ENCODE results near the gene KPNA1. TPM values are rescaled to one million over a fixed set of nuclear protein-coding genes. Genes with fewer than 3 reads are reported as not detected.

Gene KPNA1
- polyA plus RNA-seq: 10 to 100 TPM; 10.5 to 33.0 (median 11.9) TPM
- long read RNA-seq, donor 1: 0 reads
- long read RNA-seq, donor 2, full-length matches to known transcripts: 3 of 3 reads
- long read RNA-seq, donor 2, partial matches to known transcripts: 0 of 3 reads
- long read RNA-seq, donor 2, other reads (novel, unspliced or antisense): 0 of 3 reads
- long read RNA-seq, donor 3, full-length matches to known transcripts: 1 of 1 reads
- long read RNA-seq, donor 3, partial matches to known transcripts: 0 of 1 reads
- long read RNA-seq, donor 3, other reads (novel, unspliced or antisense): 0 of 1 reads
- long read RNA-seq, donor 4: 0 reads
- long read RNA-seq, donor 5, partial matches to known transcripts: 5 of 6 reads
- long read RNA-seq, donor 5, other reads (novel, unspliced or antisense): 0 of 6 reads
- long read RNA-seq, donor 6, full-length matches to known transcripts: 1 of 1 reads
- long read RNA-seq, donor 6, partial matches to known transcripts: 0 of 1 reads
- long read RNA-seq, donor 6, other reads (novel, unspliced or antisense): 0 of 1 reads
- long read RNA-seq, donor 7: 0 reads
- long read RNA-seq, donor 8, full-length matches to known transcripts: 2 of 2 reads
- long read RNA-seq, donor 8, partial matches to known transcripts: 0 of 2 reads
- long read RNA-seq, donor 8, other reads (novel, unspliced or antisense): 0 of 2 reads
- long read RNA-seq, donor 9, full-length matches to known transcripts: 2 of 2 reads
- long read RNA-seq, donor 9, partial matches to known transcripts: 0 of 2 reads
- long read RNA-seq, donor 9, other reads (novel, unspliced or antisense): 0 of 2 reads
- long read RNA-seq, donor 10: 0 reads

DNA sequence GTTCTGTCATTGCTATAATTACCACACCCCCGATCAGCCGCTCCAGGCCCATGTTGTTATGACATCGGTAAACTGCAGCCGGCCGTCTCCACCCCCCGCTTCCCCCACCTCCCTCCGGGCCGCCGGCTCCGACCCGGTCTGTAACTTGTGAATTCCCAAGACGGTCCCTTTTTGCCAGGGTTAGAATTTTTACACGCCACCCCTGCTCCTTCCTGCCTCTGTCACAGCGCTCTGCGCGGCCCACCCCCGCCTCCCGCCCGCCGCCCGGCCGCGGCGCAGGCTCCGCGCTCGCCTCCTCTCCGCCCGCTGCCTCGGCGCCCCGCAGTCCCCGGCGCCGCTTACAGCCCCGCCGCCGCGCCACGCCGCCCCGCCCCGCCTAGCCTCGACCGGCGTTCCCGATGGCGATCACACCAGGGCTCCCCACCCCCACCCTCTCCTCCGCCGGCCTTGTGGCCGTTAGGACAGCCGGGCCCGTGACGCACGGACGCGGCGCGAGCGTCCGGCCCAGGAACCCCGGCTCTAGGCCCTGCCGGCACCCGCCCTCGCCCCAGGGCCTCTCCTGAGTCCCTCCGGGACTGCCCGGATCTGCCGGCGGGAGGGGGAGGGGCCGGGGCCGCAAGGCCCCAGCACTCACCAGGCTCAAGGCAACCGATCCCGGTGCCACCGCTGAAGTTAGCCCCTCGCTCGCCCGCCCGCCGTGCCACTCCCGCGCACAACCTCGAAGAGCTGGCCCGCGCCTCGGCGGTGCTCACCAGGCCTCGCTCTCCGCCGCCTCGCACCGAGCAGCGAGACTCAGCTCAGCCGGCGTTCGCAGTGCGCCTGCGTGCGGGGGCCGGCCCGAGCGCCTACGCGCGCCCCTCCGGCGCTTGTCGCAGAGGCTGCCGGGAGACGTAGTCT is at the start of gene KPNA1:
Gene KPNA1, minus strand, starts transcription at position 817 of the 897 bp plus-strand sequence. CDS start 18,374 bp downstream, outside the sequence.
- Histone ChIP-seq H3K4me1 (ENCODE audit: control insufficient read depth in 3 of 3, insufficient read depth in 2 of 3, low read depth in 1 of 3, low read length in 2 of 3) (peaks cover 0 to 5% (median 1%) of the 10 kb centered on the region in 3 donors), H3K27me3 (ENCODE audit: control insufficient read depth in 3 of 3, insufficient read depth in 3 of 3, low read length in 3 of 3) (no peaks in the 10 kb centered on the region), H3K9me3 (ENCODE audit: control insufficient read depth in 2 of 2, insufficient read depth in 1 of 2, low read depth in 1 of 2, low read length in 1 of 2) (no peaks in the 10 kb centered on the region), H3K36me3 (ENCODE audit: control insufficient read depth in 3 of 3, insufficient read depth in 2 of 3, low read depth in 1 of 3, low read length in 3 of 3) (peaks cover 0 to 3% (median 0%) of the 10 kb centered on the region in 3 donors), H3K4me3 (ENCODE audit: low read depth in 1 of 3, low read length in 3 of 3) (peak within 1 kb of the TSS; percentile 70 to 89 (median 81)), H3K27ac (ENCODE audit: low read depth in 1 of 3, low read length in 2 of 3) (peak within 1 kb of the TSS; percentile 90 to 97 (median 97))
- FAIRE-seq (no peak), DNase-seq (peak; percentile 87 to 95)
- WGBS, 3 donors: 0 to 1% (median 0%) methylated on average over 72 to 109 of the region's 109 CpGs

DNA sequence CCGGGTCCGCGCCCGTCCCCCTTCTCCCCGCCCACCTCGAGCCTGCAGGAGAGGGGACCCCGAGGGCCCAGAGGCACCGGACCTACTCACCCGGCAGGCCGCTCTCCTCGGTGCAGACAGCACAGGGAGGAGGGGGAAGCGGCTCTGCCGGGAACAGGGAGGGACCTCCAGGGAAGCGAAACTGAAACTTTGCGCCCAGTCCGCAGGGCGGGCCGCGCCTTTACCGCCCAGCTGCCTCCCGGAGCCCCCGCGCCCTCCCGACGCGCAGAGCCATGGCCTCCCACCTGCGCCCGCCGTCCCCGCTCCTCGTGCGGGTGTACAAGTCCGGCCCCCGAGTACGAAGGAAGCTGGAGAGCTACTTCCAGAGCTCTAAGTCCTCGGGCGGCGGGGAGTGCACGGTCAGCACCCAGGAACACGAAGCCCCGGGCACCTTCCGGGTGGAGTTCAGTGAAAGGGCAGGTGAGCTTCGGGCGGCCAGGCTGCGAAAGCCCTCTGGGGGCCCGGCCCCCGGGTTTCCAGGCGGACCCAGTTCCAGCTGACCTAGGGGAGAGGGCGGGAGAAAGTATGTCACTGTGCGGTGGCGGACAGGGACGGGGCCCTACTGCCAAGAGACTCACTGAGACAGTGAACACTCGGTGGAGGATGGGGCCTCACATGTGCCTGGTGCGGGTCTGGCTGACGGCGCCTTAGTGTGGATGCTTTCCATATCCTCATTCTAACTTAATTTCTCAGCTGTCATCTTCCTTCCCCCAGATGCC is 49.6 kb upstream of the KPNA1 start, which contains the start of the genes DTX3L and PARP9:
Gene DTX3L, plus strand, starts transcription at position 184 of the 758 bp plus-strand sequence. Its CDS starts 89 bp downstream, at position 273.
Gene PARP9, minus strand, starts transcription at position 146 of the 758 bp plus-strand sequence. CDS start 4,680 bp downstream, outside the sequence.
- FAIRE-seq (no peak), DNase-seq (peak; percentile 92 to 95)
- H3K4me1 ChIP-seq (ENCODE audit: control insufficient read depth in 3 of 3, insufficient read depth in 2 of 3, low read depth in 1 of 3, low read length in 2 of 3): peaks cover 4 to 22% (median 12%) of the 10 kb centered on the region in 3 donors
- no peaks in the 10 kb centered on the region for H3K9me3 ChIP-seq (ENCODE audit: control insufficient read depth in 2 of 2, insufficient read depth in 1 of 2, low read depth in 1 of 2, low read length in 1 of 2)
- H3K27ac ChIP-seq (ENCODE audit: low read depth in 1 of 3, low read length in 2 of 3): peak within 1 kb of the TSS; percentile 93 to 99 (median 98)
- peak within 1 kb of the TSS; percentile 93 to 99 (median 95) for H3K4me3 ChIP-seq (ENCODE audit: low read depth in 1 of 3, low read length in 3 of 3)
- peaks cover 4 to 19% (median 5%) of the 10 kb centered on the region in 3 donors for H3K36me3 ChIP-seq (ENCODE audit: control insufficient read depth in 3 of 3, insufficient read depth in 2 of 3, low read depth in 1 of 3, low read length in 3 of 3)
- WGBS, 3 donors: 0 to 1% (median 0%) methylated on average over 45 to 56 of the region's 56 CpGs
- no peaks in the 10 kb centered on the region for H3K27me3 ChIP-seq (ENCODE audit: control insufficient read depth in 3 of 3, insufficient read depth in 3 of 3, low read length in 3 of 3)

DNA sequence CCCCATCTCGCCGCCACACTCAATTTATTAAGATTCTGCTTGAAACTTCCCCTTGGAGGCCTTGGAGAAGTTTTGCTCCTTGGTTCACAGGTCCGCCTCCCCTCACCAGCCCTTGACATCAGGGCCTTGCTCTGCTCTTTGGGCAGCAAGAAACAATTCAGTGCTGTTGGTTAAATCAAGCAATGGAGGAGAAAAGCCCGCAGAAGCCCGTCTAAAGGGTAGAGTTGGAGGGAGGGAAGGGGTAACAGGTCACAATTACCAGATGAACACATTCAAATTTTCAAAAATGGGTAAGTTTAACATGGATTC is 48.9 kb upstream of the KPNA1 start:
- H3K27ac ChIP-seq (ENCODE audit: low read depth in 1 of 3, low read length in 2 of 3): peak overlapping the region; percentile 93 to 99 (median 98)
- FAIRE-seq (no peak), DNase-seq (peak; percentile 35 to 47)
- 8 to 15% (median 13%) methylated on average over 5 of the region's 5 CpGs for WGBS, 3 donors
- H3K9me3 ChIP-seq (ENCODE audit: control insufficient read depth in 2 of 2, insufficient read depth in 1 of 2, low read depth in 1 of 2, low read length in 1 of 2): no peaks in the 10 kb centered on the region
- H3K36me3 ChIP-seq (ENCODE audit: control insufficient read depth in 3 of 3, insufficient read depth in 2 of 3, low read depth in 1 of 3, low read length in 3 of 3): peaks cover 5 to 22% (median 8%) of the 10 kb centered on the region in 3 donors
- H3K27me3 ChIP-seq (ENCODE audit: control insufficient read depth in 3 of 3, insufficient read depth in 3 of 3, low read length in 3 of 3): no peaks in the 10 kb centered on the region
- H3K4me1 ChIP-seq (ENCODE audit: control insufficient read depth in 3 of 3, insufficient read depth in 2 of 3, low read depth in 1 of 3, low read length in 2 of 3): peaks cover 4 to 22% (median 12%) of the 10 kb centered on the region in 3 donors
- H3K4me3 ChIP-seq (ENCODE audit: low read depth in 1 of 3, low read length in 3 of 3): peak overlapping the region; percentile 93 to 99 (median 95)

DNA sequence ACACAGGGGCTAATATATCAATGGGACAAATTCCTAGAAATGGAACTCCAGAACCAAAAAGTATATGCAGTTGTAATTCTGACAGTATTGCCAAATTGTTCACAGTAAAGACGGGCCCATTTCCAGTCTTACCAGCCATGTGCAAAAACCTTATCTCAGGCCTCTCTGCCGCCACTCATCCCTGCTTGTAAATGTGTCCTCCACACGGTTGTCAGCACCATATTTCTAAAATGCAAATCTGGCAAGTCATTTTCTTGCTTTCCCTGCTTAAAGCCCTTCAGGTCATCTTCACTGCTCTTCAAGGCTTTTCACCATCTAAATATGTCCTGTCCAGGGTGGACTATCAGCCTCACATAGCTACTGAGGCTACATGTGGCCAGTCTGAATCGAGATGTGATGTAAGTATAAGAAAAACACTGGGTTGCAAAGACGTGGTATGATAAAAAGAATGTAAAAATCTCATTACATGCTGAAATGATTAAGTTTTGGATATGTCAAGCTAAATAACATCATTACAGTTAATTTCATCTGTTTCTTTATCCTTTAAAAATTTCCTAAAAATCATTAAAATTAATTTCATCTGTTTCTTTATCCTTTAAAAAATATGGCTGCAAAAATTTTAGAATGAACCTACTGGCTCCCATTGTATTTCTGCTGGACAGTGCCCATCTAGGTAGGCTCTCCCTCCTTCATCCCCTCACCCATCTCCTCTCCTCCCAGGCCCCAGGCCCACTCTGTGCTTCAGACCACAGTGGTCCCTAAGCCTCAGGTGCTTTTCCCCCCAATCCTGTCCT is 48.4 kb upstream of the KPNA1 start:
- no peak for FAIRE-seq
- peak overlapping the region; percentile 93 to 99 (median 95) for H3K4me3 ChIP-seq (ENCODE audit: low read depth in 1 of 3, low read length in 3 of 3)
- H3K27ac ChIP-seq (ENCODE audit: low read depth in 1 of 3, low read length in 2 of 3): peak overlapping the region; percentile 93 to 99 (median 98)
- no peaks in the 10 kb centered on the region for H3K27me3 ChIP-seq (ENCODE audit: control insufficient read depth in 3 of 3, insufficient read depth in 3 of 3, low read length in 3 of 3)
- no peaks in the 10 kb centered on the region for H3K9me3 ChIP-seq (ENCODE audit: control insufficient read depth in 2 of 2, insufficient read depth in 1 of 2, low read depth in 1 of 2, low read length in 1 of 2)
- H3K36me3 ChIP-seq (ENCODE audit: control insufficient read depth in 3 of 3, insufficient read depth in 2 of 3, low read depth in 1 of 3, low read length in 3 of 3): peaks cover 8 to 25% (median 12%) of the 10 kb centered on the region in 3 donors
- 24 to 34% (median 30%) methylated on average over 5 of the region's 5 CpGs for WGBS, 3 donors
- peaks cover 4 to 22% (median 12%) of the 10 kb centered on the region in 3 donors for H3K4me1 ChIP-seq (ENCODE audit: control insufficient read depth in 3 of 3, insufficient read depth in 2 of 3, low read depth in 1 of 3, low read length in 2 of 3)
- no peak for DNase-seq

DNA sequence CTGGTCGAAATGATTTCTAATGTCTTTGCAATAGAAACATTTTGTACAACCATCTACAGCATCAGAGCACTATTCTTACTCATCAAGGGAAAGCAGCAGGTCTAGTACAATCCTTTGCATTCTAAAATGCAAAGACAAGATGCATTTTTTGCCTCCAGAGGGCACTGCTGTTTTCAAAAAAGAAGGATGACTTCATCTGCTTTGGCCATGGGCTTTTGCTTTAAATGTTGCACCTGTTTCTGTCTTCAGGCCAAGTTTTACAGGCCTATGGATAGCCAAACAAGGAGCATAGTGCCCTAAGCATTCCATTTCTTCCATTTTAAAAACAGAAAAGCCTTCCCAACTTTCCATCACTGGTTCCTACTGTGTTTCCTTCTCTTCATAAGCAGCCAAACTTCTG is 45.9 kb upstream of the KPNA1 start:
- Histone ChIP-seq H3K4me1 (ENCODE audit: control insufficient read depth in 3 of 3, insufficient read depth in 2 of 3, low read depth in 1 of 3, low read length in 2 of 3) (peaks cover 4 to 21% (median 12%) of the 10 kb centered on the region in 3 donors), H3K27me3 (ENCODE audit: control insufficient read depth in 3 of 3, insufficient read depth in 3 of 3, low read length in 3 of 3) (no peaks in the 10 kb centered on the region), H3K27ac (ENCODE audit: low read depth in 1 of 3, low read length in 2 of 3) (peak overlapping the region in 1 of 3 donors; percentile 1), H3K9me3 (ENCODE audit: control insufficient read depth in 2 of 2, insufficient read depth in 1 of 2, low read depth in 1 of 2, low read length in 1 of 2) (no peaks in the 10 kb centered on the region), H3K4me3 (ENCODE audit: low read depth in 1 of 3, low read length in 3 of 3) (no peak overlapping the region), H3K36me3 (ENCODE audit: control insufficient read depth in 3 of 3, insufficient read depth in 2 of 3, low read depth in 1 of 3, low read length in 3 of 3) (peaks cover 9 to 19% (median 17%) of the 10 kb centered on the region in 3 donors)
- no peak for FAIRE-seq
- WGBS, 3 donors: 80 to 87% (median 86%) methylated on average over 1 of the region's 1 CpG
- DNase-seq: peak; percentile 72 to 77

DNA sequence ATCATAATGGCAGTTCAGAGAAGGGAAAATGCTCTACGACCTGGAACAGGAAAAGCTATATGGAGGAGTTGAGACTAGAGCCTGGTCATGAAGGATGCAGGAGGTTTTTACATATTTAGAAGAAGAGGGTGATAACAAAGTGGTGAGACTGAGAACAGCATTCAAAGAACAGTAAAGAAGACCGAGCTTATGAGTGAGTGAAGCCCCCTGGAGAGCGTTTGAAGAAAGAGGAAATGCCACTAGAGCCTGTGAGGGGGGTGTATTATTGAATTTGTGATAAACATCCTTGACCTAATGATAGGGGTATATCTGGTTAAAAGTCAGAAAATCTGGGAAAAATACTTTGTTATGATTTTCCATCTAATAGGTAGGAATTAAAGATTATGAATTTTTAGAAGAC is 45.2 kb upstream of the KPNA1 start:
- Histone ChIP-seq H3K27ac (ENCODE audit: low read depth in 1 of 3, low read length in 2 of 3) (no peak overlapping the region), H3K9me3 (ENCODE audit: control insufficient read depth in 2 of 2, insufficient read depth in 1 of 2, low read depth in 1 of 2, low read length in 1 of 2) (no peaks in the 10 kb centered on the region), H3K36me3 (ENCODE audit: control insufficient read depth in 3 of 3, insufficient read depth in 2 of 3, low read depth in 1 of 3, low read length in 3 of 3) (peaks cover 17 to 26% (median 22%) of the 10 kb centered on the region in 3 donors), H3K4me3 (ENCODE audit: low read depth in 1 of 3, low read length in 3 of 3) (no peak overlapping the region), H3K27me3 (ENCODE audit: control insufficient read depth in 3 of 3, insufficient read depth in 3 of 3, low read length in 3 of 3) (no peaks in the 10 kb centered on the region), H3K4me1 (ENCODE audit: control insufficient read depth in 3 of 3, insufficient read depth in 2 of 3, low read depth in 1 of 3, low read length in 2 of 3) (peaks cover 2 to 14% (median 9%) of the 10 kb centered on the region in 3 donors)
- 83 to 88% (median 88%) methylated on average over 3 of the region's 3 CpGs for WGBS, 3 donors
- no peak for FAIRE-seq
- no peak for DNase-seq

DNA sequence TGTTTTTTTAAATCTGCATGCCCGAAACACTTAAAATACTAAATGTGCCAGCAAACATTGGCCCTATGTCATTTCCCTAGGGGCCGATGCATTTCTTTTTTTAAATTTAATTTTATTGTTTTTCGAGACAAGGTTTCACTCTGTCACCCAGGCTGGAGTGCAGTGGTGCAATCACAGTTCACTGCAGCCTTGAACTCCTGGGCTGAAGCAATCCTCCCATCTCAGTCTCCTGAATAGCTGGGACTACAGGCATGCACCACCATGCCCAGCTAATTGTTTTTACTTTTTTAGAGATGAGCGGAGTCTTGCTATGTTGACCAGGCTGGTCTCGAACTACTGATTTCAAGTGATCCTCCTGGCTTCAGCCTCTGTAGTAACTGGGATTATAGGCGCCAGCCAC is 43.9 kb upstream of the KPNA1 start:
- no peak for DNase-seq
- no peaks in the 10 kb centered on the region for H3K9me3 ChIP-seq (ENCODE audit: control insufficient read depth in 2 of 2, insufficient read depth in 1 of 2, low read depth in 1 of 2, low read length in 1 of 2)
- peaks cover 2 to 14% (median 8%) of the 10 kb centered on the region in 3 donors for H3K4me1 ChIP-seq (ENCODE audit: control insufficient read depth in 3 of 3, insufficient read depth in 2 of 3, low read depth in 1 of 3, low read length in 2 of 3)
- 94 to 96% (median 95%) methylated on average over 6 of the region's 6 CpGs for WGBS, 3 donors
- no peaks in the 10 kb centered on the region for H3K27me3 ChIP-seq (ENCODE audit: control insufficient read depth in 3 of 3, insufficient read depth in 3 of 3, low read length in 3 of 3)
- H3K36me3 ChIP-seq (ENCODE audit: control insufficient read depth in 3 of 3, insufficient read depth in 2 of 3, low read depth in 1 of 3, low read length in 3 of 3): peaks cover 19 to 32% (median 22%) of the 10 kb centered on the region in 3 donors
- no peak overlapping the region for H3K27ac ChIP-seq (ENCODE audit: low read depth in 1 of 3, low read length in 2 of 3)
- H3K4me3 ChIP-seq (ENCODE audit: low read depth in 1 of 3, low read length in 3 of 3): no peak overlapping the region
- FAIRE-seq: no peak

Measured in small intestine (tissue), 16 donors.